CD4-positive, alpha-beta T cell (primary cell): ENCODE data around the gene CD300LF. TPM values are rescaled to one million over a fixed set of nuclear protein-coding genes. Genes with fewer than 3 reads are reported as not detected.
A peak's percentile ranks its signal among the peaks of the same experiment; 100 is the strongest.

ENCODE experiments used
- ATAC-seq: fragments of 200-7000 bp; cut with Tn5 transposase; one replicate; pipeline ENCODE4 v1.10.0; 2022; ENCODE audit warnings: mild to moderate bottlenecking; ENCODE audit not compliant: poor library complexity
- CTCF ChIA-PET: fragments of 350-600 bp; sonication (Branson Sonifier 250); formaldehyde crosslinking; loops from one replicate; lab custom pipeline; 2021; ENCODE audit warnings: antibody characterized with exemption, inconsistent platforms; lab: Charles Lee
- POLR2A ChIA-PET: fragments of 350-600 bp; sonication (Branson Sonifier 250); formaldehyde crosslinking; loops from one replicate; lab custom pipeline; 2021; ENCODE audit warnings: antibody characterized with exemption, inconsistent platforms; lab: Charles Lee
- DNase-seq, 14 experiments: peaks; one replicate each; pipeline ENCODE4 v3.0.0-alpha.2; 2013 to 2020; ENCODE audit warnings: mixed read lengths in 2 of 14
- H3K27ac ChIP-seq, 2 donors: one replicate each; pipeline versions ENCODE4 v1.5.1 to v1.7.0; 2013; ENCODE audit warnings: low read length in 2 of 2, low read depth in 1 of 2, mild to moderate bottlenecking in 1 of 2
- H3K27me3 ChIP-seq, 2 experiments: 1 replicate in 1 of 2; 2 replicates in 1 of 2; pipeline versions ENCODE4 v1.6.1 to v1.7.0; 2013; ENCODE audit warnings: low read length in 2 of 2, control low read depth in 1 of 2, mild to moderate bottlenecking in 1 of 2, moderate library complexity in 1 of 2; ENCODE audit not compliant: insufficient read depth in 2 of 2, control insufficient read depth in 1 of 2
- H3K36me3 ChIP-seq: one replicate; pipeline ENCODE4 v1.6.1; 2013; ENCODE audit warnings: low read length, control low read depth; ENCODE audit not compliant: insufficient read depth
- H3K4me1 ChIP-seq: one replicate; pipeline ENCODE4 v1.6.1; 2013; ENCODE audit warnings: low read length, control low read depth; ENCODE audit not compliant: insufficient read depth
- H3K4me3 ChIP-seq: one replicate; pipeline ENCODE4 v1.5.1; 2013; ENCODE audit warnings: mild to moderate bottlenecking, low read length, moderate library complexity
- H3K9me3 ChIP-seq, 2 experiments: 1 replicate in 1 of 2; 2 replicates in 1 of 2; pipeline versions ENCODE4 v1.6.1 to v1.7.0; 2013; ENCODE audit warnings: low read length in 2 of 2, mild to moderate bottlenecking in 2 of 2, control low read depth in 1 of 2, moderate library complexity in 1 of 2; ENCODE audit not compliant: control insufficient read depth in 1 of 2, insufficient read depth in 1 of 2
- H3K27ac Mint-ChIP-seq: one replicate; pipeline ENCODE4 v1.8.0; 2020; ENCODE audit warnings: mixed read lengths
- H3K27me3 Mint-ChIP-seq: one replicate; pipeline ENCODE4 v1.8.0; 2021; ENCODE audit warnings: mixed read lengths
- H3K36me3 Mint-ChIP-seq: one replicate; pipeline ENCODE4 v1.8.0; 2021; ENCODE audit warnings: low read depth, mixed read lengths
- H3K4me1 Mint-ChIP-seq: one replicate; pipeline ENCODE4 v1.8.0; 2021; ENCODE audit warnings: low read depth, mixed read lengths
- H3K4me3 Mint-ChIP-seq: one replicate; pipeline ENCODE4 v1.8.0; 2020; ENCODE audit warnings: mild to moderate bottlenecking, mixed read lengths
- H3K9me3 Mint-ChIP-seq: one replicate; pipeline ENCODE4 v1.8.0; 2020; ENCODE audit warnings: mixed read lengths
- intact Hi-C, 2 experiments: fragments of 100-400 bp; cut with DNase I in 1 of 2; cut with micrococcal nuclease in 1 of 2; formaldehyde crosslinking; loops; one replicate each; pipeline versions ENCODE4 v1.15.1 to v1.9.0; 2023 to 2025; cut with DNase I, micrococcal nuclease
- total RNA-seq, 174 experiments: library from RNA in 2 of 174; stranded (reverse) in 2 of 174; gene quantifications; one replicate each; pipeline ENCODE4 v1.2.3 and lab custom pipeline; 2021 to 2026
- TF ChIP-seq, protein P1 (sequence below): fragments of 200-600 bp; IDR thresholded peaks from one replicate; pipeline ENCODE4 v1.8.0; 2022; ENCODE audit warnings: antibody characterized with exemption, mild to moderate bottlenecking

Gene CD300LF
- total RNA-seq, 2 experiments from 2014 or later: 0.39 to 1.0 TPM

DNA sequence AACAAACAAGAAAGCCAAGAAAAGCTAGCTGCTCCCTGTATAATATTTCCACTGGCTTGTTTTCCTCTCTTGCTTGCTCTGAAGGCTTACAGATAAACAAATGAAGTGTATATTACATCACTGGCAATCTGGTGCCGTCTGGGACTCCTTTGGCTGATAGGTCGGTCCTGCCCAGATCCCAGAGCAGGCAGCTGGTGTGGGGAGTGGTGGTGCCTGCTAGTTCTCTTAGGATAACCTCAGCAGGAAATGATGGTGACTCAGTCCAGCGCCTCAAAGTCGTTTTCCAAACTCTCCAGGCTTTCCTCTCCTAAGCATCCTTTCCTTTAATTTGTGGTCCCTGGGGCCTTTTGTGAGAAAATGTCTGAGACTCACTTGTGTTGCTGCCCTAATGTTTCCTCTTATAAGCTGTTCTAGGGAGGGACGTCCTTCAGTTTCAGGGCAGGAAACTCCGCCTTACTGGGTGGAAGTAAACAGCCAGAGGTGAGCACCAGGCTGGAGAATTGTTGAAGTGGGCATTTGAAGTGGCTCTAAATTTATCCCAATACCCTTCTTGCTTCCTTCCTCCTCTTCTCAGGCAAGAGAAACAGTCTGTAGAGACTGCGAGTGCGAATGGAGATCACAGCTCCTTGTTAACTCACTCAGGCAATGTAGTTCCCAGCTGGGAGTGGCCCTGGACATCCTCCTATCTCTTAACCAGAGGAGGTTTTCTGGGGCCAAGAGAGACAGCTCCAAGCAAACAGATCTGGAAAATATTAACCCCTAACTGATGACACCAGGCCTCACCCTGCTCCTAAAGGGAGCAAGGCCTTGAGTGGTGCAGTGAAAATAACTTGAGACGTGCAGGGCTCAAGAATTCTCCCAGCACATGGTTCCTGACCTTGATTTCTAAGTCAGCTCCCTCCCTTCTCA lies 34.9 kb downstream of the CD300LF start:
- no peaks in the 10 kb centered on the region for H3K36me3 Mint-ChIP-seq
- intact Hi-C loops: no loop called here
- H3K9me3 Mint-ChIP-seq: no peaks in the 10 kb centered on the region
- no peak overlapping the region for H3K4me3 ChIP-seq
- POLR2A ChIA-PET: interaction anchor here (1.5 to 3.0 kb wide), 3 partner anchors 58 to 64 kb away, joined by 5 to 11 read pairs (median 9); no protein-coding TSS in a partner anchor
- TF ChIP-seq, protein P1, sequence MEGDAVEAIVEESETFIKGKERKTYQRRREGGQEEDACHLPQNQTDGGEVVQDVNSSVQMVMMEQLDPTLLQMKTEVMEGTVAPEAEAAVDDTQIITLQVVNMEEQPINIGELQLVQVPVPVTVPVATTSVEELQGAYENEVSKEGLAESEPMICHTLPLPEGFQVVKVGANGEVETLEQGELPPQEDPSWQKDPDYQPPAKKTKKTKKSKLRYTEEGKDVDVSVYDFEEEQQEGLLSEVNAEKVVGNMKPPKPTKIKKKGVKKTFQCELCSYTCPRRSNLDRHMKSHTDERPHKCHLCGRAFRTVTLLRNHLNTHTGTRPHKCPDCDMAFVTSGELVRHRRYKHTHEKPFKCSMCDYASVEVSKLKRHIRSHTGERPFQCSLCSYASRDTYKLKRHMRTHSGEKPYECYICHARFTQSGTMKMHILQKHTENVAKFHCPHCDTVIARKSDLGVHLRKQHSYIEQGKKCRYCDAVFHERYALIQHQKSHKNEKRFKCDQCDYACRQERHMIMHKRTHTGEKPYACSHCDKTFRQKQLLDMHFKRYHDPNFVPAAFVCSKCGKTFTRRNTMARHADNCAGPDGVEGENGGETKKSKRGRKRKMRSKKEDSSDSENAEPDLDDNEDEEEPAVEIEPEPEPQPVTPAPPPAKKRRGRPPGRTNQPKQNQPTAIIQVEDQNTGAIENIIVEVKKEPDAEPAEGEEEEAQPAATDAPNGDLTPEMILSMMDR: no peak
- peak overlapping the region; percentile 6 for H3K27ac Mint-ChIP-seq
- DNase-seq (peak in 2 of 14 experiments; percentile 10 to 41), ATAC-seq (peak; percentile 37)
- H3K4me1 ChIP-seq: peaks cover 15% of the 10 kb centered on the region
- CTCF ChIA-PET: interaction anchor here (0.8 to 1.2 kb wide), 4 partner anchors 13 to 184 kb away, joined by 3 to 4 read pairs (median 3); no protein-coding TSS in a partner anchor
- H3K9me3 ChIP-seq: no peaks in the 10 kb centered on the region
- H3K27me3 Mint-ChIP-seq: peaks cover 40% of the 10 kb centered on the region
- H3K4me3 Mint-ChIP-seq: peak overlapping the region; percentile 46
- H3K27ac ChIP-seq: peak overlapping the region in 1 of 2 donors; percentile 4
- H3K27me3 ChIP-seq: peaks cover 2 to 10% of the 10 kb centered on the region in 2 experiments
- H3K36me3 ChIP-seq: no peaks in the 10 kb centered on the region
- peaks cover 23% of the 10 kb centered on the region for H3K4me1 Mint-ChIP-seq

DNA sequence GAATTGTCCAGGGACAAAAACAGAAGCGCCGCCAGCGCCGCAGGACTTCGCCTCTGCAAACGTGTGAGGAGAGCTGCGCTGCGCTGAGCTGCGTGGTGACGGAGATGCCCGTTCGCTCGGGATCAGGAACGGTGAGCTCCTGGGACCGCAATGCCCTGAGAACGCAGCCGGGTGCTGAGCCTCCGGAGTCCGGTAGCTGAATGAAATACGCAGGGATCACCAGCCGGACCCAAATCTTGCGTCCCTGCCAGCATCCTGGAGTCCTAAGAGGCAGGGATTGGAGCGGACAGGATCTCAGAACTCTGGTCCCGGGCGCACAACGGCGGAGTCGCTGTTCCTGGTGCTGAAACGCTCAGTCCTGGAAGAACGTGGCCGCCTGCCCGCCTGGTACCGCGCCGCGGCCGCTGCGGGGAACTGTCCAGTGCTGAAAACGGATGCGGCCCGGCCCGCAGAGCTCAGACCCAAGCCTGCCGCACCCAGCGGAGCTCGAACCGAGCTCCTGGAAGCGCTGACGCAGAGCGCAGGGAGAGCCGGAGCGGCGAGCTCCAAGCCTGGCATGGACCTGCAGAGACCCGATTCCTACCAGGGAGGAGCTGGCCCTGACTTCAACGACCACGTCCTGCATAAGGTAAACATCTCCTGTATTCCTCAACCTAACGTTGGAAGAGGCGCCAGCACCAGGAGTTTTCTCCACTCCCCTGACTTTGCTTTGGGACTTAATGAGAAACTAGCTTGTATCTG lies 41.5 kb downstream of the CD300LF start:
- TF ChIP-seq, protein P1: no peak
- ATAC-seq: peak; percentile 94
- H3K27me3 Mint-ChIP-seq: peaks cover 72% of the 10 kb centered on the region
- no peaks in the 10 kb centered on the region for H3K4me1 Mint-ChIP-seq
- H3K4me3 Mint-ChIP-seq: no peak overlapping the region
- Histone ChIP-seq H3K27me3 (peaks cover 16 to 45% of the 10 kb centered on the region in 2 experiments), H3K4me3 (no peak overlapping the region), H3K27ac (no peak overlapping the region), H3K9me3 (peaks cover 0 to 11% of the 10 kb centered on the region in 2 experiments), H3K4me1 (peaks cover 10% of the 10 kb centered on the region), H3K36me3 (no peaks in the 10 kb centered on the region)
- no peaks in the 10 kb centered on the region for H3K9me3 Mint-ChIP-seq
- POLR2A ChIA-PET: interaction anchor here (0.7 to 2.0 kb wide), 3 partner anchors 14 to 100 kb away, joined by 3 to 6 read pairs (median 4); no protein-coding TSS in a partner anchor
- DNase-seq: peak; percentile 60 to 90 (median 68)
- CTCF ChIA-PET: interaction anchor here (1.6 to 3.0 kb wide), 2 partner anchors 14 to 66 kb away, joined by 8 to 12 read pairs; partner anchors contain the start of gene RAB37
- intact Hi-C loops: no loop called here
- no peaks in the 10 kb centered on the region for H3K36me3 Mint-ChIP-seq
- H3K27ac Mint-ChIP-seq: no peak overlapping the region

DNA sequence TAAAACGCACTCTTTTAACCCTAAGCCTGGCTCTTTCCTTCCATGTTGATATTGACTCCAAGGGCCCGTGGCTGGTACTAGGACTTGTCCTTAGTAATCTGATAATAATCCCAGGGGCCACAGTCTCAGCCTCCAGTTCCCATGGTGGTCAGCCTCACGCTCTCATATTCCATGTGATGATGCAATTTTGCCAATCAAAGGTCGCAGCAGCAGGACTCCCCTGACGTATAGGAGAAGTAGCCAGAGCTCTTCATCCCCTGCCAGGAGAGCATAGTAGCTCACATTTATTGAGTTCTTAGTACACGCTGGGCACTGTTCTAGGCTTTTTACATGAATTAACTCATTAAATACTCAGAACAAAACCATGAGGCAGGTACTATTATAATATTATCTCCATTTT lies 42.4 kb downstream of the CD300LF start:
- peaks cover 18 to 46% of the 10 kb centered on the region in 2 experiments for H3K27me3 ChIP-seq
- intact Hi-C loops: no loop called here
- TF ChIP-seq, protein P1: no peak
- no peaks in the 10 kb centered on the region for H3K36me3 ChIP-seq
- H3K4me3 Mint-ChIP-seq: no peak overlapping the region
- no peak overlapping the region for H3K27ac ChIP-seq
- no peaks in the 10 kb centered on the region for H3K36me3 Mint-ChIP-seq
- H3K9me3 Mint-ChIP-seq: no peaks in the 10 kb centered on the region
- no peaks in the 10 kb centered on the region for H3K4me1 Mint-ChIP-seq
- H3K9me3 ChIP-seq: peaks cover 0 to 11% of the 10 kb centered on the region in 2 experiments
- ChIA-PET POLR2A (interaction anchor here (1.1 to 2.0 kb wide), 2 partner anchors 13 to 67 kb away, joined by 3 to 6 read pairs; partner anchors contain the start of gene RAB37), CTCF (interaction anchor here (1.3 to 1.6 kb wide), 3 partner anchors 13 to 67 kb away, joined by 4 to 8 read pairs (median 4); partner anchors contain the start of gene RAB37)
- H3K27me3 Mint-ChIP-seq: peaks cover 74% of the 10 kb centered on the region
- no peak overlapping the region for H3K4me3 ChIP-seq
- ATAC-seq (no peak), DNase-seq (no peak)
- peaks cover 10% of the 10 kb centered on the region for H3K4me1 ChIP-seq
- H3K27ac Mint-ChIP-seq: no peak overlapping the region
